Spleen (tissue), 13 donors: ENCODE results near the gene KIF7. TPM values are rescaled to one million over a fixed set of nuclear protein-coding genes. Genes with fewer than 3 reads are reported as not detected.
A peak's percentile ranks its signal among the peaks of the same experiment; 100 is the strongest.

Experiments
- DNase-seq: peaks from one replicate; pipeline ENCODE4 v3.0.0-alpha.2; 2020
- H3K27ac ChIP-seq, 8 donors: fragments of 200-600 bp; sonication (generic) in 7 of 8; 1 replicate in 4 of 8; 2 replicates in 4 of 8; pipeline versions ENCODE4 v1.5.0 to v1.8.0; 2016 to 2021; ENCODE audit warnings: inconsistent platforms in 4 of 8, mild to moderate bottlenecking in 4 of 8, moderate library complexity in 1 of 8
- H3K27me3 ChIP-seq, 7 donors: fragments of 200-600 bp; sonication (generic) in 6 of 7; replicated peaks in 1 of 7; 1 replicate in 4 of 7; 2 replicates in 3 of 7; pipeline versions ENCODE4 v1.5.0 to v1.8.0; 2016 to 2021; ENCODE audit warnings: inconsistent platforms in 3 of 7, mild to moderate bottlenecking in 1 of 7
- H3K36me3 ChIP-seq, 6 donors: fragments of 200-600 bp; sonication (generic) in 5 of 6; 1 replicate in 4 of 6; 2 replicates in 2 of 6; pipeline versions ENCODE4 v1.5.0 to v1.8.0; 2016 to 2021; ENCODE audit warnings: inconsistent platforms in 2 of 6
- H3K4me1 ChIP-seq, 6 donors: fragments of 200-600 bp; sonication (generic) in 5 of 6; 1 replicate in 3 of 6; 2 replicates in 3 of 6; pipeline versions ENCODE4 v1.5.0 to v1.8.0; 2016 to 2021; ENCODE audit warnings: inconsistent platforms in 3 of 6
- H3K4me3 ChIP-seq, 8 donors: fragments of 200-600 bp; sonication (generic) in 7 of 8; 1 replicate in 4 of 8; 2 replicates in 4 of 8; pipeline versions ENCODE4 v1.5.0 to v1.8.0; 2016 to 2021; ENCODE audit warnings: inconsistent platforms in 4 of 8, mild to moderate bottlenecking in 4 of 8, moderate library complexity in 2 of 8
- H3K9me3 ChIP-seq, 8 donors: fragments of 200-600 bp; sonication (generic) in 7 of 8; 1 replicate in 4 of 8; 2 replicates in 4 of 8; pipeline versions ENCODE4 v1.5.0 to v1.8.0; 2016 to 2021; ENCODE audit warnings: inconsistent platforms in 4 of 8
- POLR2A ChIP-seq, 3 donors: fragments of 450-650 bp; IDR thresholded peaks; one replicate each; pipeline ENCODE4 v1.5.1; 2017; ENCODE audit warnings: antibody characterized with exemption in 3 of 3, mild to moderate bottlenecking in 1 of 3
- POLR2AphosphoS5 ChIP-seq, 3 donors: sonication (generic); formaldehyde crosslinking; IDR thresholded peaks; one replicate each; pipeline ENCODE4 v1.5.1; 2017; ENCODE audit warnings: antibody characterized with exemption in 3 of 3
- WGBS, 5 donors: extraction: QIAGEN DNeasy Blood & Tissue Kit in 3 of 5; methylation state at CpG; one replicate each; pipeline versions ENCODE4 v1.1.5 to v1.1.7; 2013 to 2018; 5-methylcytosine and 5-hydroxymethylcytosine counted together
- intact Hi-C: fragments of 100-400 bp; cut with DNase I; formaldehyde crosslinking; loops from one replicate; pipeline ENCODE4 v1.15.0; 2023; ENCODE audit warnings: low total_unique reads
- long read RNA-seq, 2 donors: transcript quantifications; one replicate each; lab custom pipeline, GENCODE V29; 2026
- polyA plus RNA-seq, 3 donors: library from polyadenylated mRNA; stranded (reverse); fragments of 200-250 nt; gene quantifications; one replicate each; pipeline ENCODE4 v1.2.1, GENCODE V29; 2013
- total RNA-seq, 7 donors: library from RNA; depleted of rRNA in 3 of 7; stranded (reverse); fragments of >200 nt in 3 of 7; fragmentation: NEBNext Ultra II Directional in 4 of 7; extraction: Animal tissue kit (Norgen Biotek cat#: 25700) in 4 of 7; gene quantifications; one replicate each; pipeline versions ENCODE4 v1.1.0 to v1.2.1, GENCODE V29; 2016 to 2021
- TF ChIP-seq, protein P1 (sequence below), 11 experiments: fragments of 200-600 bp in 7 of 11; fragments of 450-650 bp in 4 of 11; sonication (generic) in 4 of 11; IDR thresholded peaks in 8 of 11; conservative IDR thresholded peaks in 3 of 11; 1 replicate in 7 of 11; 2 replicates in 4 of 11; pipeline versions ENCODE4 v1.4.0 to v1.8.0; 2016 to 2021; ENCODE audit warnings: antibody characterized with exemption in 11 of 11, inconsistent platforms in 4 of 11, mild to moderate bottlenecking in 1 of 11
- donor health status: healthy with polysubstance abuse.
- donor health status: DM: no; HTN: no; CAD: no; lungs with moderate emphysema.
- donor health status: DM: no; HTN: no; CAD: no.
- donor health status: Bipolar disorder and iron deficiency.
- donor health status: healthy.
- donor health status: DM: no; HTN: no; CAD: no.
- donor health status: DM: yes; HTN: yes; CAD: no.

KIF7 gene, protein sequence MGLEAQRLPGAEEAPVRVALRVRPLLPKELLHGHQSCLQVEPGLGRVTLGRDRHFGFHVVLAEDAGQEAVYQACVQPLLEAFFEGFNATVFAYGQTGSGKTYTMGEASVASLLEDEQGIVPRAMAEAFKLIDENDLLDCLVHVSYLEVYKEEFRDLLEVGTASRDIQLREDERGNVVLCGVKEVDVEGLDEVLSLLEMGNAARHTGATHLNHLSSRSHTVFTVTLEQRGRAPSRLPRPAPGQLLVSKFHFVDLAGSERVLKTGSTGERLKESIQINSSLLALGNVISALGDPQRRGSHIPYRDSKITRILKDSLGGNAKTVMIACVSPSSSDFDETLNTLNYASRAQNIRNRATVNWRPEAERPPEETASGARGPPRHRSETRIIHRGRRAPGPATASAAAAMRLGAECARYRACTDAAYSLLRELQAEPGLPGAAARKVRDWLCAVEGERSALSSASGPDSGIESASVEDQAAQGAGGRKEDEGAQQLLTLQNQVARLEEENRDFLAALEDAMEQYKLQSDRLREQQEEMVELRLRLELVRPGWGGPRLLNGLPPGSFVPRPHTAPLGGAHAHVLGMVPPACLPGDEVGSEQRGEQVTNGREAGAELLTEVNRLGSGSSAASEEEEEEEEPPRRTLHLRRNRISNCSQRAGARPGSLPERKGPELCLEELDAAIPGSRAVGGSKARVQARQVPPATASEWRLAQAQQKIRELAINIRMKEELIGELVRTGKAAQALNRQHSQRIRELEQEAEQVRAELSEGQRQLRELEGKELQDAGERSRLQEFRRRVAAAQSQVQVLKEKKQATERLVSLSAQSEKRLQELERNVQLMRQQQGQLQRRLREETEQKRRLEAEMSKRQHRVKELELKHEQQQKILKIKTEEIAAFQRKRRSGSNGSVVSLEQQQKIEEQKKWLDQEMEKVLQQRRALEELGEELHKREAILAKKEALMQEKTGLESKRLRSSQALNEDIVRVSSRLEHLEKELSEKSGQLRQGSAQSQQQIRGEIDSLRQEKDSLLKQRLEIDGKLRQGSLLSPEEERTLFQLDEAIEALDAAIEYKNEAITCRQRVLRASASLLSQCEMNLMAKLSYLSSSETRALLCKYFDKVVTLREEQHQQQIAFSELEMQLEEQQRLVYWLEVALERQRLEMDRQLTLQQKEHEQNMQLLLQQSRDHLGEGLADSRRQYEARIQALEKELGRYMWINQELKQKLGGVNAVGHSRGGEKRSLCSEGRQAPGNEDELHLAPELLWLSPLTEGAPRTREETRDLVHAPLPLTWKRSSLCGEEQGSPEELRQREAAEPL (N-terminal part only)
- total RNA-seq = 1 to 10 TPM; 2.2 to 3.9 (median 2.5) TPM
- polyA plus RNA-seq = 1 to 10 TPM; 1.1 to 1.8 (median 1.3) TPM
- long read RNA-seq, donor 1, full-length matches to known transcripts = 1 of 1 reads
- long read RNA-seq, donor 1, partial matches to known transcripts = 0 of 1 reads
- long read RNA-seq, donor 1, other reads (novel, unspliced or antisense) = 0 of 1 reads
- long read RNA-seq, donor 2, full-length matches to known transcripts = 1 of 1 reads
- long read RNA-seq, donor 2, partial matches to known transcripts = 0 of 1 reads
- long read RNA-seq, donor 2, other reads (novel, unspliced or antisense) = 0 of 1 reads

DNA sequence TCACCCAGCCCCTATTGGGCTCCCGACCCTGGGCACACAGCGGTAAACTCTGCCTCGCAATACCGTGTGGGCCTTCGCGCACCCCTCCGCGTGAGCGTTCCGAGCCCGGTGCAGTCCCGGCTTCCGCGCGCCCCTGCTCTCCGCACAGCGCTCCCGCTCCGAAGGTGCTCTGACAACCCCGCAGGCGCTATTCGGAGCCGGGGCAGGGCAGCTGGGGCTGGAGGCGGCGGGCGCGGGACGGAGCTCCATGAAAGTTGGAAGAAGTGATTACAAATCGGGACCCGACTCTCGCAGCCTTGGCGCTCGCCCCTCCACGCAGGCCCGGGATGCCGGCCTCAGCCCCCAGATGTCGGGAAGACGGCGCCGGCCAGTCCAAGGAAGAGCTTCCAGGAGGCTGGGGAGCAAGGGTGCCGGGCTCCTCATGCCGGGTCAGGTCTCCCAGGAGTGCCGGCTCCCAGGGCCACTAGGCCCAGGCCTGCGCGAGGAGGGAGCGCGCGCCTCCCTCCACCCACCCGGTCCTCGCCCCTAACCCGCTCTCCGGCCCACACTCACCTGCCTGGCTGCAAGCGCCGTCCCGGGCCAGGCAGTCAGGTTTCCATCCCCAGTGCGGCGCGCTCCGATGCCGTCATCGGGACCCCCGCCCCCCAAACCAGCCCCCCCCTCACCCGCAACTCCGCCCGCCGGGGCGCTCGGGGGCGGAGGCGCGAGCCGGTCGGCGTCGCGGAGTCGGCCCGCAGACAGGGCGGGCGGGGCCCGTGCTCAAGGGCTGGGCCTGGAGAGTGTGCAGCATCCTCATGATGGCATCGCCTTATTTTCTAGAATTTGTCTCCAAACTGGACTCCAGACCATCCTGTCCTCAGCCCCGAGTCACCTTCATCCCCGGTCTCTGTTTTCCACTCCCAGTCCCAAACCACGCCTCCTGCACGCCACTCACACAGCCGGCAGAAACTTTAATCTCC, at the start of gene KIF7:
TSS of gene KIF7 (minus strand) at position 621 of the 959 bp plus-strand sequence. CDS start 2,537 bp downstream, outside the sequence.
- intact Hi-C loops = no loop called here
- Histone ChIP-seq H3K27me3 (peaks cover 0 to 58% (median 16%) of the 10 kb centered on the region in 7 donors), H3K36me3 (no peaks in the 10 kb centered on the region), H3K4me1 (peaks cover 5 to 17% (median 15%) of the 10 kb centered on the region in 6 donors), H3K9me3 (no peaks in the 10 kb centered on the region), H3K27ac (peak within 1 kb of the TSS in 2 of 8 donors; percentile 38 to 40), H3K4me3 (peak within 1 kb of the TSS; percentile 10 to 68 (median 45))
- no peak for DNase-seq
- TF ChIP-seq, protein P1, sequence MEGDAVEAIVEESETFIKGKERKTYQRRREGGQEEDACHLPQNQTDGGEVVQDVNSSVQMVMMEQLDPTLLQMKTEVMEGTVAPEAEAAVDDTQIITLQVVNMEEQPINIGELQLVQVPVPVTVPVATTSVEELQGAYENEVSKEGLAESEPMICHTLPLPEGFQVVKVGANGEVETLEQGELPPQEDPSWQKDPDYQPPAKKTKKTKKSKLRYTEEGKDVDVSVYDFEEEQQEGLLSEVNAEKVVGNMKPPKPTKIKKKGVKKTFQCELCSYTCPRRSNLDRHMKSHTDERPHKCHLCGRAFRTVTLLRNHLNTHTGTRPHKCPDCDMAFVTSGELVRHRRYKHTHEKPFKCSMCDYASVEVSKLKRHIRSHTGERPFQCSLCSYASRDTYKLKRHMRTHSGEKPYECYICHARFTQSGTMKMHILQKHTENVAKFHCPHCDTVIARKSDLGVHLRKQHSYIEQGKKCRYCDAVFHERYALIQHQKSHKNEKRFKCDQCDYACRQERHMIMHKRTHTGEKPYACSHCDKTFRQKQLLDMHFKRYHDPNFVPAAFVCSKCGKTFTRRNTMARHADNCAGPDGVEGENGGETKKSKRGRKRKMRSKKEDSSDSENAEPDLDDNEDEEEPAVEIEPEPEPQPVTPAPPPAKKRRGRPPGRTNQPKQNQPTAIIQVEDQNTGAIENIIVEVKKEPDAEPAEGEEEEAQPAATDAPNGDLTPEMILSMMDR (IDR thresholded peaks at IDR 0.05 in 8 of 11, conservative IDR thresholded peaks at IDR 0.05 in 3 of 11) = no peak
- peak in 1 of 3 donors; percentile 37 for TF ChIP-seq POLR2AphosphoS5 (IDR thresholded peaks at IDR 0.05)
- 2 to 3% (median 2%) methylated on average over 44 to 87 of the region's 87 CpGs for WGBS, 5 donors

DNA sequence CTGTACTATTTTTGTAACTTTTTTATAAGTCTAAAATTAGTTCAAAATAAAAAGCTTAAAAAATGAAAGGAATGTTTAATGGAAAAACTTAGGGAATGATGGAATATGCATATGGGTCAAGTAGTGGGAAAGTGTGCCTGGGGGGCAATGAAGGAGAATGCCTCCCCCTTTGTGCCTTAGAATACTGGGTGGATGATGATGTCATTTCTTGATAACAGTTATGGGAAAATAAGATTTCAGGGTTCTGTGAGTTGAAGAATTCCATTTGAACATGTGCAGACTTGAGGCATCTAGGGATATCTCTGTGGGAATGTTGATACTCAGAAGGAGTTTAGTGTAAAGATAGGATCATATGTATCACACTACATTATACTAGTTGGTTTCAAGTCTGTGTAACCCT, 49.1 kb upstream of the KIF7 start:
- intact Hi-C loops = no loop called here
- H3K4me1 ChIP-seq = no peaks in the 10 kb centered on the region
- H3K27me3 ChIP-seq = peaks cover 0 to 12% (median 0%) of the 10 kb centered on the region in 7 donors
- DNase-seq = no peak
- H3K36me3 ChIP-seq = no peaks in the 10 kb centered on the region
- H3K9me3 ChIP-seq = no peaks in the 10 kb centered on the region
- TF ChIP-seq POLR2AphosphoS5 (IDR thresholded peaks at IDR 0.05) = no peak
- no peak for TF ChIP-seq POLR2A (IDR thresholded peaks at IDR 0.05)
- TF ChIP-seq, protein P1 (IDR thresholded peaks at IDR 0.05 in 8 of 11, conservative IDR thresholded peaks at IDR 0.05 in 3 of 11) = no peak
- H3K4me3 ChIP-seq = no peak overlapping the region
- no peak overlapping the region for H3K27ac ChIP-seq

DNA sequence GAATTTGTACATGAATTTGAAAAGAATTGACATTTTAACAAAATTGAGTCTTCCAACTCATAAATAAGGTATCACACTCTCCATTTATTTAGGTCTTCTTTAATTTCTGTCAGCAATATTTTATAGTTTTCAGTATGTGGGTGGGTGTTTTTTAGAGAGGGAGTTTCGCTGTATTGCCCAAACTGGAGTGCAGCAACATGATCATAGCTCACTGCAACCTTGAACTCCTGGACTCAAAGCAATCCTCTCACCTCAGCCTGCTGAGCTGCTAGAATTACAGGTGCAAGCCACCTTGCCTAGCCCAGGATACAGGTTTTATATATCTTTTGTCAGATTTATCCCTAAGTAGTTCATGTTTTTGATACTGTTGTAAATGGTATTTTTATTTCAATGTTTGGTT, 39.9 kb upstream of the KIF7 start:
- Histone ChIP-seq H3K4me3 (no peak overlapping the region), H3K27ac (no peak overlapping the region), H3K9me3 (no peaks in the 10 kb centered on the region), H3K27me3 (no peaks in the 10 kb centered on the region), H3K36me3 (no peaks in the 10 kb centered on the region), H3K4me1 (peaks cover 0 to 7% (median 4%) of the 10 kb centered on the region in 6 donors)
- intact Hi-C loops = no loop called here
- TF ChIP-seq POLR2AphosphoS5 (IDR thresholded peaks at IDR 0.05) (no peak), POLR2A (IDR thresholded peaks at IDR 0.05) (no peak)
- TF ChIP-seq, protein P1 (IDR thresholded peaks at IDR 0.05 in 8 of 11, conservative IDR thresholded peaks at IDR 0.05 in 3 of 11) = no peak
- no peak for DNase-seq
- 82 to 93% (median 92%) methylated on average over 1 of the region's 1 CpG for WGBS, 5 donors
